CD4-positive, alpha-beta T cell treated with Interleukin-6 at 100 ng/mL for 8 hours (primary cell): ENCODE data around the gene ADAT2.
"Not testable (repeated sequence)": the region's sequence is repeated elsewhere in the genome, so short reads cannot be mapped to it uniquely, and the experiment has no call there.

ENCODE experiments used
- DNase-seq: peaks from one replicate; pipeline ENCODE4 v3.0.0-alpha.2; 2020; ENCODE audit warnings: mixed read lengths, low spot score

Gene ADAT2

GRCh38 chr6:143450453-143451371 is at the start of gene ADAT2, which contains the start of gene PEX3:
ADAT2 (minus strand) TSS chr6:143450695; CDS start chr6:143450658, 37 bp downstream.
PEX3 (plus strand) TSS chr6:143450805; CDS start chr6:143451043, 238 bp downstream.
- DNase-seq, result peak; percentile 91

- DNase-seq, result peak; percentile 39
These were observed 47.9 kb upstream of the ADAT2 start for GRCh38 chr6:143498428-143498827.

- DNase-seq, result no peak
These were observed 46.5 kb upstream of the ADAT2 start for GRCh38 chr6:143496974-143497373.

- no peak for DNase-seq
These were observed 40.3 kb upstream of the ADAT2 start for GRCh38 chr6:143490775-143491174.

GRCh38 chr6:143490244-143490643 is 39.7 kb upstream of the ADAT2 start:
- no peak for DNase-seq

- no peak for DNase-seq
These were observed 36.3 kb upstream of the ADAT2 start for GRCh38 chr6:143486752-143487151.

- DNase-seq, result no peak
These were observed 35.5 kb upstream of the ADAT2 start for GRCh38 chr6:143485967-143486366.

- DNase-seq, result no peak
These were observed 32.1 kb upstream of the ADAT2 start for GRCh38 chr6:143482593-143482992.

GRCh38 chr6:143478479-143479062 is 28.1 kb upstream of the ADAT2 start:
- no peak for DNase-seq

- no peak for DNase-seq
These were observed 26.1 kb upstream of the ADAT2 start for GRCh38 chr6:143476545-143476944.

- no peak for DNase-seq
These were observed 21.3 kb upstream of the ADAT2 start for GRCh38 chr6:143471822-143472221.

GRCh38 chr6:143468823-143469222 is 18.3 kb upstream of the ADAT2 start:
- not testable (repeated sequence) for DNase-seq

GRCh38 chr6:143468026-143468425 is 17.5 kb upstream of the ADAT2 start:
- DNase-seq, result no peak

GRCh38 chr6:143465546-143465945 is 15.1 kb upstream of the ADAT2 start:
- no peak for DNase-seq

GRCh38 chr6:143457563-143458359 is 7.3 kb upstream of the ADAT2 start:
- DNase-seq, result no peak

- no peak for DNase-seq
These were observed 1.0 kb upstream of the ADAT2 start for GRCh38 chr6:143451531-143451930.

- DNase-seq, result peak; percentile 16
These were observed 612 bp downstream of the ADAT2 start for GRCh38 chr6:143449714-143450452.

GRCh38 chr6:143449082-143449713 is 1.3 kb downstream of the ADAT2 start:
- DNase-seq, result no peak

- DNase-seq, result not testable (repeated sequence)
These were observed 2.6 kb downstream of the ADAT2 start for GRCh38 chr6:143447865-143448264.

- DNase-seq, result no peak
These were observed 7.4 kb downstream of the ADAT2 start for GRCh38 chr6:143443096-143443495.
